HG03175 (cell line): Measurements from ENCODE around the gene GRIK1.

Source experiments
- ATAC-seq: cut with Tn5 transposase; IDR thresholded peaks from one replicate; pipeline ENCODE4 v1.9.1; 2021; ENCODE audit warnings: mild to moderate bottlenecking, moderate library complexity; ENCODE audit not compliant: unreplicated experiment

GRIK1 gene

DNA sequence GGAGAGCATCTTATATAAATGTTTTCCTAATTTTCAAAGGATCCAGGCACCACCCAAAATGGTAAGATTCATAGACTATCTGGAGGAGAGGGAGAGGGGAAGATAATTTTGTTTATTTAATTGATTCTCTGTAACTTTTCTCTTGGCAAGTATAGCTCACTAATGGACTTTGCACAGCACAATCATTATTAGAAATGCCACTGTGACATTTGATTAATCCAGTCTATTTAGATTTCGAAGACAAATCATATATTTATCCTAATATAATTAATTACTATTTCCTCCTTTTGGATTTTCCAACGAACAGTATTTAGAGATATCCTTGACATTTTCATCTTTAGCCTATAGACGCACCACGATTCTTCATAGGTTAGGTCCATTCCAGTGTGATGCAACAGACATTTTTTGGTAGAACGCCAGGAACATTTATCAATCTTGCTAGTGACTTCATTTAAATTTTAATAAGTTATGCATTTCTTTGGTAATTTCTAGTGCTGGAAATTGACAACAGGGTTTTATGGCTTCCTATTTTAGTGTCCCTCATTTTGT is 152.4 kb downstream of the GRIK1 start:
- no peak for ATAC-seq

DNA sequence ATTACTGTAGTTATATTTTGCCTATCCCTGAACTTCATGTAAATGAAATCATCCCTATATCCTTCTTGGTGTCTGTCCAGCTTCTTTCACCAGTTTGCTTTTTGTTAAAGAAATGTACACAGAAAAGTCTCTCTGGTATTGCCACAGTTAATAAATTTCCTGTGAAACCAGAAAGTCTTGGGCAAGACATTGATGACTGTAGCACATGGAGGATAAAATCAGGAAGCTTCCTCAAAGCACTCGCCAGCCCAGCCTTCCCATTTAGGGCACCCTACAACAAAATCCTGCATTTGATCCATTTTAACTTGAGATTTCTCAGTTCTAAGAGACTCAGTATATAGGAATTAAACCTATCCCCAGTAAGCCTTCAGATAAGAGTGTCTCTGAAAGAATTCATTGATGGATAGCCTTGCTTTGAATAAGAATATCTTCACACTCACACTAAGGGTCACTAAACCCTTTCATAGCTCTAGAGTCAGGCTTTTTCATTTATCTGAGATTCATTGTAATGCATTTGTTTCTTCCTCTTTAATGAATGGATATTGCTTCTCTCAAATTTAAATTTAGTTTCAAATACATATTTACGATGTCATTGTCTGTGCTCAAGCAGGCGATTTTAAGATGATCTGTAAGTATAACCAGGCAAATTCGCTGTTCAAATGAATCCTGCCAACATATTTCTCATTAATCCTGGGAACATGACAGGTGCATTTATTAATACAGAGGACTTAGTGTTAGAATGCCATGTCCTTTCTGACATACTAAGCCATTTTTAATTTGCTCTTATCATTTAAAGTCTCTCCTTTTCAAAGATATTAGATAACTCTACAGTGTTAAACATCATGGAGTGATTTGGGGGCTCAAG is 153.1 kb downstream of the GRIK1 start:
- ATAC-seq, result no peak

DNA sequence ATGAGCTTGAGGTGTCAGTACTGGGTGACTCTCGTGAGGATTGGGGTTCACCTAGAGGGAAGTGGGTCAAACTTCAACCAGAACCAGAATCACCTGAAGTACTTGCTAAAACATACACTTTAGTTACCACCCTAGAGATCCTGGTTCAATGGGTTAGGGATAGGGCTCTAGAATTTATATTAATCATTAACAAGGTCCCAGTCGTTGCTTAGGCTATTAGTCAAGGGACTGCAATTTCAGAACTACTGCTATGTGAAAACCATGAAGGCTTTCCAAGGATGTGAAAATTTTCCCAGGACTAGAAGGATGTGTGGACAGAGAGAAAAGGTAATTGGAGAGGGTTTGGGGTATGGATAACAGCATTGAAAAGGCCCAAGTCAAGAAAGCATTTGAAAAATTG is 162.6 kb downstream of the GRIK1 start:
- no peak for ATAC-seq

- no peak for ATAC-seq
Measured at GRCh38 chr21:29775462-29775861, 164.3 kb downstream of the GRIK1 start.

GRCh38 chr21:29771491-29772066 is 168.2 kb downstream of the GRIK1 start:
- no peak for ATAC-seq

- no peak for ATAC-seq
Measured at GRCh38 chr21:29763674-29764073, 176.1 kb downstream of the GRIK1 start.

GRCh38 chr21:29762570-29763082 is 177.2 kb downstream of the GRIK1 start:
- no peak for ATAC-seq

- ATAC-seq, result no peak
Measured at GRCh38 chr21:29753216-29753615, 186.6 kb downstream of the GRIK1 start.

- no peak for ATAC-seq
Measured at GRCh38 chr21:29751473-29752185, 188.2 kb downstream of the GRIK1 start.

GRCh38 chr21:29749957-29750356 is 189.8 kb downstream of the GRIK1 start:
- ATAC-seq, result no peak

GRCh38 chr21:29749223-29749622 is 190.6 kb downstream of the GRIK1 start:
- ATAC-seq, result no peak

DNA sequence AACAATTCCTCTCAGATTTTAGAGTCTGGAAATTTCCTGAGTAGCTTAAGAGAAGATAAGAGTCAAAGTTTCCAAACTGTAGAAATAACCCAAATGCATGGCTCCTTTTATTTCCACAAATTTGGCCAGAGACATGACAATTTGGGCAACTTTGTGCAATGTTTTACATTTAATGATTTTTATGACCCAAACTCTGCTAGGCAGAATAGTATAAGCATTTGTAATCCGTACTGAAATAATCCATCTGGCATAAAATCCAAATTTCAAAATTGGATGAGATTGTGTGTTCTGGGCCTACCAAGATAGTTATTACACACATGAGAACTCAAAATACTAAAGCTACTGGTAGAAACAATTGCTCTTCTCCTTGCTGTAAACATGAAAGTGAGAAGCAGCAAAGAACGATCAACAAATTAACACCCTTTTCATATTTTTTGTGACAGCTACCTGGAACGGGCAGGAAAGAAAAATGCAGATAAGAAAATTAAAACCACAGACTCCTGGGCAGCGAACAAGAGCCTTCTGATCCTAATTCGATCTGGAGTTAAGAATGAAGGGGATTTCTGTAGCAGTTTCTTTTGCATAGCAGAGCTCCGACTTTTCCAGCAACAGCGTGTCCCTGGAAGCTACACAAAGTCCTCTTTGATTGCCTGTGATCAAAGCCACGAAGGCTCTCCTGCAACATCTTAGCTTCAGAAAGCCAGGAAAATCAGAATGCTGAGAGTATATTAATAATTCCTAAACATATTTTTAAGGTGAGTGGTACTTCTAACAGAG is 191.2 kb downstream of the GRIK1 start:
- ATAC-seq, result no peak

DNA sequence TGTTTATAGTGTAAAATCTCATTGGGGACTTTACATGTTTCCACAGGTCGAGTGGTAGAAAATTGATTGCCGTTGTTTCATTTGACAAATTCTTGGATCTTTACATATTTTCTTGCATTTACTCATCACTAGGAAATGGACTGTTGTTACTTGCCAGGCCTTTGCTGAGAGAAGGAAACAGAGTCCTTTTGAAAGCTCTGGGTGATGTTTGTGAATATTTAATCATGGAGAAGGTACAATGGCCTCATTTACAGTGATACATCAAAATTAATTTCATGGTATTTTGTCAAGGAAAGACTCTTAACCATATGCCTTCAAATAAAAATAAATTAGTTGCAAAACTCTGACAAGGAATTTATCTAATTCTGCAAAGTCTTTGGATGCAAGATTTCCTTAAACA is 198.0 kb downstream of the GRIK1 start:
- ATAC-seq, result no peak

DNA sequence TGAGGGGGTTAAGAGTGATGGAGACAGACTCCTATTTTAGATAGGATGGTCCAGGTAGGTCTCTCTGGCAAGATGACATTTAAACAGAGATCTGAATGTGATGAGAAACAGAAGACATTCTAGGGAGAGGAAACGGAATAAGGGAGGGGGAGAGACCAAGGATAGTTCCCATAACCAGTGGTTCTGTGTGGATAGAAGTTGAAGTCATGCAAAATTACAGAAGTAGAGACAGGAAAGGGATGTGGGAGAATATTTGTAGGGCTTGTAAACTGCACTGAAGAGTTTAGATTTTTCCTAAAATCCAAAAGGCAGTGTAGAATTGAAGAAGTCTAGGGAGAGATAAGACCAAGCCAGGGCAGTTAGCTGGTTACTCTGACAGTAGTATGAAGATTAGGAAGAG is 200.6 kb downstream of the GRIK1 start:
- no peak for ATAC-seq

DNA sequence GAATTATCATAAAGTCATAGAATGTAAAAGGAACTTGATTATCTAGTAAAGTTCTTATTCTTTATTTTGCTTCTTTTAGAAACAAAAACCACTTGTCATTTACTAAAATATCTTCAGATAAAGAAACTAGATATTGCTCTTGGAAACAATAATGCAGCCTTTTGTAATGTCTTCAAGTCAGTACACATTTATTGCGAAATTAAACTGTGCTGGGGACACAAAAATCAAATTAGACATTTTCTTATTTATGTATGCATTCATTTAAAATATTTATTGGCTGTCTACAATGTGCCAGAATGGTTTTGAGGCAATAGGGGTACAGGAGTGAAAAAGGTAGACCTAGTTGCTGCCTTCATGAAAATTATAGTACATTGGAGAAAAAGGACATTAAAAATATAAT is 201.1 kb downstream of the GRIK1 start:
- no peak for ATAC-seq

GRCh38 chr21:29737186-29737585 is 202.6 kb downstream of the GRIK1 start:
- ATAC-seq, result no peak

- ATAC-seq, result no peak
Measured at GRCh38 chr21:29730281-29730680, 209.5 kb downstream of the GRIK1 start.

DNA sequence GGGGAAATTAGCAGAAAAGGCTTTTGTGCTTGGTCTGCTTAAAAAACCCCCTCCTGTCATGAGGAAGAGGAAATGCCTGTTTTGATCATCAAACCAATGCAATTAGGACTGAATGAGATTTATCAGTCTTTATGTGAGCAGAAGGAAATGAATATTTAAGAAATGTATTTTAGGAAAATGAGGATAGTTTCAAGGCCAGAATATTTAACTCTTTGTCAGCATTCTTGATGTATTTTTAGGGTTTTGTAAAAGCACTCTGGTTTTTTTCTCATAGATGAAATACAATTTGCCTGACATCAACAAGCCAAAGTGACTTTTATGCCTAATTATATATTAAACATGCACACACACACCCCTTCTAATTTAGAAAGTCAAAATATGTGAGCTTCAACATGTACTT is 213.8 kb downstream of the GRIK1 start:
- no peak for ATAC-seq

DNA sequence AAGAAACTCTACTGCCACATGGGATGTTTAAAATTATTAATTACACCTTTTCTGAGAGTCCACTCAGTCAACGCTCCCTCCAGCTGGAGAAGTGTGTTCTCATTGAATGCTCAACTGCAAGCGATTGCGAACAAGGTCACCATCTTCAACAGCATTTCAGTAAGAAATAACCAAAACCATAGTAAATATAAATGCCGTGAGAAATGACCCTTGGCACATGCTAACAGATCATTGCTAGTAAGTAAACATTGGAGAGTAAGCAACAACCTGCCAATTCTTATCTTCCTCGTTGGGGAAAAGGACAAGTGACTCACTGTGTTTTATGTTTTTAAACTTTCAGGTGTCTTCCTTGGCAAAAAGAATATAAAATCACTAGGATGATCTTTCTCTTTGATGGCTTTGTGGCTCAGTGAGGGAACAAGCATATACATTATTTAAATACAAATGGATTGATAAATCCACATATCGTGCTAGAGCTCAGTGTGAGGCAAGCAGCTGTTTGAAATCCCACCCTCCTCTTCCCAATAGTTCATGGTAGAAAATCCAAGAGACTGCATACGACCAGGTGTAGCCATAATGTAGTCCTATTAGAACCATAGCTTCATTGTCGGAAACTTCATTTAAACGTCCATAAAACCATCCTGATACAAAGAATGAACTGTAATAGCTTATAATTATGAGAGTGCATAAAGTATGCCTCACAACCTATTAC is 214.6 kb downstream of the GRIK1 start:
- no peak for ATAC-seq

GRCh38 chr21:29721964-29722363 is 217.8 kb downstream of the GRIK1 start:
- ATAC-seq, result no peak
